ENCODE data around the gene SRPK2.
"Not testable (repeated sequence)": the region's sequence is repeated elsewhere in the genome, so short reads cannot be mapped to it uniquely, and the experiment has no call there.

SRPK2 gene

GRCh38 chr7:105297309-105297708, 91.4 kb downstream of the SRPK2 start:
- DNase-seq = no peak

DNA sequence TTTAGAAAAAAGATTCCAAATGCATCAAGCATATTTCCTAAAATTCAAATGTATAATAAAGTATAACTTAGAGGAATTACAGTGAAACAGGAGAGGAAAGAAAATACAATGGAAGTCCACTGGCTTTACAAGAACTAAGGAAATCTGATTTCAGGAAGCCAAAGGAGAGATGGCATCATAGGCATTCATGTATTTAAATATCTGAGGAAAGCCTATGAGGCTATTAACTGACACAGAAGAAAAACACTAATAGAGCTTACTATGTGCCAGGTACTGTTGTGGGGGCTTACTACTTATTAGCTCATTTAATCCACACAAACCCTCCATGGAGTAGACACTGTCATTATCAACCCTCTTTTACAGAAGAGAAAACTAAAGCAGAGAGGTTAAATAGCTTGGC, 92.2 kb downstream of the SRPK2 start:
- DNase-seq = no peak

DNA sequence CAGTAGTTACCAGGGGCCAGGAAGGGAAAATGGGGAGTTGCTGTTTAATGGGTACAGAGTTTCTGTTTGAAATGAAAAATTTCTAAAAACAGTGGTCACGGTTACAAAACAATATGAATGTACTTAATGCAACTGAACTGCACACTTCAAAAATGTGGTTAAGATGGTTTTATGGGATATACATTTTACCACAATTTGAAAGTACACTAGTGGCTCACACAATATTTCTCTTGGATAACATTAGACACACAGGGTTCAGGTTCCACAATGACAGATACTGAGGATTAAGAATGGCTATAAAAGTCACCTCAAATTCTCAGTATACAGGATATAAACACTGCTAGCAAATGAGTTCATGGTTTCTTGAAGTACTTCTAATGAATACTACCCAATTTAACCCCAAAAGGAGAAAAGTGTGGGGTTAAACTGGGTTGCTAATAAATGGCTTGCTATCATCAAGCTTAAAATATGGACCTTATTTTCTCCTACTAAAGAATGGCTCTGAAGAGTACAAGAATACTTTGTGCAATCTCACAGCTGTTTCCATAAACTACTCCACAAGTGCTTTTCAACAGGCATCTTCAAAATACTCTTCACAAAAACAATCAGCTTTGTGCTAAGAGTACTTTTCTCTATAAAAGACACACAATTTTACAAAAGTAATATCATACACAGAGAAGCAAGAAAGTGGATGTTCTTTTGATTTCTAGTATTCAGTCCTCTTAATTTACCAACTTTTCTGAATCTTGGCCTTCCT, 92.9 kb downstream of the SRPK2 start:
- DNase-seq = no peak

- not testable (repeated sequence) for DNase-seq
Observed at GRCh38 chr7:105294482-105294881, 94.2 kb downstream of the SRPK2 start.

- no peak for DNase-seq
Observed at GRCh38 chr7:105289704-105290103, 99.0 kb downstream of the SRPK2 start.

GRCh38 chr7:105286441-105286840, 102.3 kb downstream of the SRPK2 start:
- DNase-seq = no peak

GRCh38 chr7:105285118-105285874, 103.4 kb downstream of the SRPK2 start:
- DNase-seq = no peak

DNA sequence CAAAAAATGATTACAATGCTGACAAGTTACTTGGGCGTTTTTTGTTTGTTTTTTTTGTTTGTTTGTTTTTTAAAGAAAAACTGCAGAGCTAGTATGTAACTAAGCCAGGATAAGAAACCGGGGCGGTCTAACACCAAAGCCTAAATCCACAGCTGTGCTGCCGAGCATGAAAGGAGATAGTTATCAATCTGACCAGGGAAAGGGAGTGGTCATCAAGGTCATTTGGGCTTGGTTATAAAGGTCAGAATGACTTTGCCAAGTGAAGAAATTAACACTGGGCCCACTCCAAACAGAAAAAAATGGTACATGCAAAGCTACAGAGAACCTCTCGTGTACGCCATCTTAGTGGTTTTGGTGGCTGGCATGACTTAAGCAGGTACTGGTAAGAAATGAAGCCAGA, 104.7 kb downstream of the SRPK2 start:
- DNase-seq = no peak

DNA sequence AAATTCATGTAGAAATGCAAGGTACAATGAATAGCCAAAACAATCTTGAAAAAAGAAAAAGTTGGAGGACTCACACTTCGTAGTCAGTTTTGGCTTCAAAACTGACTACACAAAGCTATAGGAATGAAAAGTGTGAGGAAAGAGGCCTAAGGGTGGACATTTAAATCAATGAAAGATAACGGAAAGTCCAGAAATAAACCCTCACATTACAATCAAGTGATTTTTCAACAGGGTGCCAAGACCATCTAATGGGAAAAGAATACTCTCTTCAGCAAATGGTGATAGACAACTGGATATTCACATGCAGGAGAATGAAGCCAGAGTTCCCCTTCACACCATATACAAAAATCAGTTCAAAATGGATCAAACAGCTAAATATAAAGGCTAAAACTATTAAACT, 106.8 kb downstream of the SRPK2 start:
- no peak for DNase-seq

DNA sequence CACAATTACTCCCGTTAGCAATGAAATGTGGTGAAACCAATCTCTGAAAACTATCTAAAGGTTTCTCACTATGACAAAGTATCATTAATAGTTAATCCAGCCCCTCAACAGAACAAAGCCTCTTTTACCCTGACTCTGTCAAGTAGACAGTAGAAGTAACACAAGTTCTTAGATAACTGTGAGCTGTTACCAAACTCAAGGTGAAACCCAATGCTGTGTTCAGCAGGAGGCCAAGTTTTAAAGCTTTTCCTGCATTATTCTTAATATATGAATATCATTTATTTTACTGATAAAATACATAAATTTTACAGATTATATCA, 109.1 kb downstream of the SRPK2 start:
- DNase-seq = no peak

GRCh38 chr7:105278973-105279687, 109.6 kb downstream of the SRPK2 start:
- DNase-seq = no peak

GRCh38 chr7:105278565-105278964, 110.2 kb downstream of the SRPK2 start:
- no peak for DNase-seq

DNA sequence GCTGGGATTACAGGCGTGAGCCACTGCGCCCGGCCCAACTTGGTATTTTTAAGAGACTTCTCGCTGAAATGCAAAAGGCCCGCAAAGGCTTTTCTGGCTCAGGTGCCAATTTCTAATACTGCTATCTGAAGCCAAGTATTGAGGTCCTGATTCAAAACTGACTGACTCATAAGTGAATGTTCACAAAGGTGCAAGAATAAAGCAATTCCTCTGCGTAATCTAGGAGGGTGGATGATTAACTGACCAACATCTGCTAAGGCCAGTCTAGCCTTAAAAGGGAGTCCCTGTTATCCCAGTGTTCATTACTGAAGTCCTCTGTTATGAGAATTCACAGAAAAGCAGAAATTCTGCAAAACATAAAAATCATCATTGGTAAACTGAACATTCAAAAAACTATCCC, 111.4 kb downstream of the SRPK2 start:
- no peak for DNase-seq

DNA sequence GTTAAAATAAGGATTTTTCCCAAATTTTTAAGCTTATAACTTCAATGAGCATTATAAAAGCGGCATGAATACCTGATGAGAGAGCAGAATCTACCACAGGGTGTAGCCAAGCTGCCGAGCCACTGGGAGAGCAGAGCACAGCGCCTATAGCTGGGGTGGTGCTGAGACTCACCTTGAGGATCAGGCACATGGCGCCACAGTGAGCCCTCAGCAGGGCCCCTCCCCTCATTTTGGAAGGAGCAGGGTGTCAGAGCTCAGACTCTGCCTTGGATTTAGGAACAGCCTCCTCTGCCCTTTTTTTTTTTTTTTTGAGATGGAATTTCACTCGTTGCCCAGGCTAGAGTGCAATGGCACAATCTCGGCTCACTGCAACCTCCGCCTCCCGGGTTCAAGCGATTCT, 118.6 kb downstream of the SRPK2 start:
- DNase-seq = no peak

DNA sequence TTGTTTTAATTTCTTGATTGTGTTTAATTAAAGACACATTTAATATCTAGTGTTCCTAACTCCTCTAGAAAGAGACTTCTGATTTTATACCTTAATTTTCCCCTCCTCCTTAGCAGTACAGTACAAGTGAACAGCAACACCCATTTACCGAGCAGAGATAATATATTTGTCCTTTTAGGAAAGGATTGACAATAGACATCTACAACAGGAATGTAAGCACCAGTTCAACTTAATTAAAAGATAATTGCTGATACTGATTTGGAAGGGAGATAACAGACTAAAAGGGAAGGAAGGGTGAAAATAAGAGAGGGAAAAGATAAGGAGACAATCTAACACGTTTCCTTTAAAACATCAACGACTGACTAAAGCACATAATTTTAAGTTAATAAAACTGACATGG, 119.3 kb downstream of the SRPK2 start:
- no peak for DNase-seq

- peak; percentile 23 for DNase-seq
Observed at GRCh38 chr7:105268511-105269392, 120.0 kb downstream of the SRPK2 start.

DNA sequence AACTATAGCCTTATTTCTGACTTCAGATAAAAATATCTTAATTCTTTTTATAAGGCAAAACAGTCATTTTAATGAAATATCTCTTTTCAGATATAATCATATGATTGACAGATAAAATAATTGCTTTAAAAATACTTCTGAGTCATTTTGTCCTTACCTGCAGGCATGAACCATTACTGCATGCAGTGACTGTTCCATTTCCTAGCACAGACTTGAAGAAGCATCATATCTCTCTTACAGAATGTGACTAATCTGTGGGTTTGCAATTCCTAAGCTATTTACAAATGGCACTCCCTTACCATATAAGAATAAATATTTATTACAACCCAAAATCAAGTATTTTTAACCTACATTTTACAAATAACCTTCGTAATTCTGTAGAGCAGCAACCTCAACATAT, 120.7 kb downstream of the SRPK2 start:
- DNase-seq = no peak

DNA sequence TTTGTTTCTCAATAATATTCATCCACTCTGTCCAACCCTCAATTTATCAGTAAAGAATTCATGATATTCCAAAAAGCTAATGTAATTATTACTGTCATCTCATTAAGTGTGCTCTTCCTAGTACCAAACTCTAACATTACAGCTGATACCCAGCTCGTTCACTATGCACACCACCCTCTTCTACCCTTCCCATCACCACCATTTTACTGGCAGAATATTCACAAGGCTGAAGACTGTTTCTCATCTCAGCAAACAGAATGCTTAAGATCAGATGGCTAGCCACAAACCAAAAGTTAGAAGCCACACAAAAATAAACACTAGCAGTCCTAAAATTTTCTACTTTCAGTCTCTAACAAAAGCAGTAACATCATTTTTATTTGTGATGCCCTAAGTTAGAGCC, 121.5 kb downstream of the SRPK2 start:
- DNase-seq = no peak

DNA sequence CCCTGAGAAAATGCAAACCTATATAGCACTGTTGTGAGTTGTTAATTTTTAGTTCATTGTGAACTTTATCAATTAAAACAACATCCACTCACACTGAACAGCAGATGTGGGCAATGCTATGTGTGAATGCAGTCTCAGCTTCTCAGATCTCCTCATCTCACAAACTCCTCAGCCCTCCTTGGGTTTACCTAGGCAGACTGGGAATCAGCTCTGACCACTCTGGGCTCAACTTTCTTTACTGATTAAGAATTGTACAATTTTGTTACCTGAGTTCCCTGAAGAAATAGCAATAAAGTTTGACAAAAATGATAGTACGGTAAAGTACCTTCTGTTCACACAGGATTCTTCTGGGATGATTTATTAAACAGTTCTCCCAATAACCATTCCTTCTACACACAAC, 124.0 kb downstream of the SRPK2 start:
- DNase-seq = no peak

- peak; percentile 50 for DNase-seq
Observed at GRCh38 chr7:105261689-105262088, 127.0 kb downstream of the SRPK2 start.

DNA sequence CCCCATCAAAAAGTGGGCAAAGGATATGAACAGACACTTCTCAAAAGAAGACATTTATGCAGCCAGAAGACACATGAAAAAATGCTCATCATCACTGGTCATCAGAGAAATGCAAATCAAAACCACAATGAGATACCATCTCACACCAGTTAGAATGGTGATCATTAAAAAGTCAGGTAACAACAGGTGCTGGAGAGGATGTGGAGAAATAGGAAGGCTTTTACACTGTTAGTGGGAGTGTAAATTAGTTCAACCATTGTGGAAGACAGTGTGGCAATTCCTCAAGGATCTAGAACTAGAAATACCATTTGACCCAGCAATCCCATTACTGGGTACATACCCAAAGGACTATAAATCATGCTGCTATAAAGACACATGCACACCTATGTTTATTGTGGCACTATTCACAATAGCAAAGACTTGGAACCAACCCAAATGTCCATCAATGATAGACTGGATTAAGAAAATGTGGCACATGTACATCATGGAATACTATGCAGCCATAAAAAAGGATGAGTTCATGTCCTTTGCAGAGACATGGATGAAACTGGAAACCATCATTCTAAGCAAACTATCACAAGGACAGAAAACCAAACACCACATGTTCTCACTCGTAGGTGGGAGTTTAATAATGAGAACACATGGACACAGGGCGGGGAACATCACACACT, 128.4 kb downstream of the SRPK2 start:
- DNase-seq = not testable (repeated sequence)

GRCh38 chr7:105258919-105259318, 129.8 kb downstream of the SRPK2 start:
- not testable (repeated sequence) for DNase-seq
